Fibroblast of villous mesenchyme (primary cell): ENCODE measurements around the gene P2RX7. TPM values are rescaled to one million over a fixed set of nuclear protein-coding genes. Genes with fewer than 3 reads are reported as not detected.
"Not testable (repeated sequence)": the region's sequence is repeated elsewhere in the genome, so short reads cannot be mapped to it uniquely, and the experiment has no call there.

ENCODE experiments used
- DNase-seq: peaks from one replicate; pipeline ENCODE4 v3.0.0-alpha.2; 2010; ENCODE audit warnings: low read depth
- H3K4me3 ChIP-seq: 2 replicates; pipeline ENCODE4 v1.5.1; 2011; ENCODE audit warnings: low read depth, mild to moderate bottlenecking, low read length
- total RNA-seq: library from RNA; depleted of rRNA; stranded (reverse); fragments of >200 nt; gene quantifications from 2 replicates; pipeline ENCODE4 v1.2.3, GENCODE V29; 2012
- TF ChIP-seq, protein P1 (sequence below): IDR thresholded peaks from 2 replicates; pipeline ENCODE4 v1.5.1; 2012; ENCODE audit warnings: low read depth, mild to moderate bottlenecking, low read length; ENCODE audit not compliant: insufficient read depth

The P2RX7 gene
- total RNA-seq, 1 donor = 0.43 TPM

DNA sequence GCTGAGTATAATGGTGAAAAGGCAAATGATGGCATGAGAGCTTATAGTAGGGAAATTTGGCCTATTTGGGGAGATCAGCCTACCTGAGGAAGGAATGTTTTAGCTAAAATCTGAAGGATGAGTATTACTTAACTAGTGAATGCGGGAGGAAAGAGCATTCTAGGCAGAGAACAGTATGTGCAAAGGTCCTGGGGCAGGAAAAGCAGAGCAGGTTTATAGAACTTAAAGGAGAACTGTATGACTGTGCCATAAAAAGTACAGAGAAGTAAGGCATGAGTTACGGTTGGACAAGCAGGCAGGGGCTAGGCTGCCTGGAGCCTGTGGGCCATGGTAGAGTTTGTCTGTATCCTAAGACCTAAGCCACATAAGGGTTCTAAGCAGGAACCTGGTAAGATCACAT lies 55.6 kb downstream of the P2RX7 start:
- DNase-seq = no peak
- TF ChIP-seq, protein P1, sequence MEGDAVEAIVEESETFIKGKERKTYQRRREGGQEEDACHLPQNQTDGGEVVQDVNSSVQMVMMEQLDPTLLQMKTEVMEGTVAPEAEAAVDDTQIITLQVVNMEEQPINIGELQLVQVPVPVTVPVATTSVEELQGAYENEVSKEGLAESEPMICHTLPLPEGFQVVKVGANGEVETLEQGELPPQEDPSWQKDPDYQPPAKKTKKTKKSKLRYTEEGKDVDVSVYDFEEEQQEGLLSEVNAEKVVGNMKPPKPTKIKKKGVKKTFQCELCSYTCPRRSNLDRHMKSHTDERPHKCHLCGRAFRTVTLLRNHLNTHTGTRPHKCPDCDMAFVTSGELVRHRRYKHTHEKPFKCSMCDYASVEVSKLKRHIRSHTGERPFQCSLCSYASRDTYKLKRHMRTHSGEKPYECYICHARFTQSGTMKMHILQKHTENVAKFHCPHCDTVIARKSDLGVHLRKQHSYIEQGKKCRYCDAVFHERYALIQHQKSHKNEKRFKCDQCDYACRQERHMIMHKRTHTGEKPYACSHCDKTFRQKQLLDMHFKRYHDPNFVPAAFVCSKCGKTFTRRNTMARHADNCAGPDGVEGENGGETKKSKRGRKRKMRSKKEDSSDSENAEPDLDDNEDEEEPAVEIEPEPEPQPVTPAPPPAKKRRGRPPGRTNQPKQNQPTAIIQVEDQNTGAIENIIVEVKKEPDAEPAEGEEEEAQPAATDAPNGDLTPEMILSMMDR = no peak
- no peak overlapping the region for H3K4me3 ChIP-seq

DNA sequence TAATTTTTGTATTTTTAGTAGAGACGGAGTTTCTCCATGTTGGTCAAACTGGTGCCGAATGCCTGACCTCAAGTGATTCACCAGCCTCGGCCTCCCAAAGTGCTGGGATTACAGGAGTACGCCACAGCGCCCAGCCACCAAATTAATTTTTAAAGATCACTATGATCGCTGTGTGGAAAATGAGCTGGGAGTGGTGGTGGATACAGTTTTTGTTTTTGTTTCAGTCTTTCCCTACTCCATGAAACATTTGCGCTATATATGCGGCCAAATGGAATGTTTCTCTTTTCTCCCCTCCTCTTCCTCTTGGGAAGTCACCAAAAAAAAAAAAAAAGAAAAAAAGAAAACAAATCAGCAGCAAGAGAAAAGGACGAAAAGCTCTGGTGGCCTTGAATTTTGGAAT lies 56.5 kb downstream of the P2RX7 start:
- TF ChIP-seq, protein P1 = no peak
- no peak for DNase-seq
- no peak overlapping the region for H3K4me3 ChIP-seq

DNA sequence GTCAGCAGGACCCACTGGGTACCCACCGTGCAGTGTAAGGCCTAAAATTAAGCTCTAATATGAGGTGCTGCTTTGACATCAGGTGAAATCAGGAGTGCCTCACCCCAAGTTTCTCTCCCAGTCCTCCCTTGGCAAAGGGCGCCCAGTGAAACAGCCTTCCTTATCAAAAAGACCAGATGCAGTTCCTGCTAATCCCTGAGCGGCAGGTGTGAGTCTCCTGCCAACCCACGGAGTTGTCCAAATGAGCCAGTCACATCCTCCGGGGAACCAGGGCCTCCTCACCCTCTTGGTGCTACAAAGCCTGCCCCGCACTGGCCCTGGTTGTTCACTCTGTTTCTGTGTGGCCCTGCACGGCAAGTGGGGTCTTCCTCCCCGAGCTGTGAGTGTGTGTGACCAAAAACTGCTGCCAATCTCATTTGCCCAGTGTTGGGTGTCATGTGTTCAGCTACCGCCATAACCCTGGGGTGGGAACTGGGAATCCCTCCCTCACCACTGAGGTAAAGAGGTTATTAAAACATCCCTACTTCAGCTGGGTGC lies 57.0 kb downstream of the P2RX7 start:
- TF ChIP-seq, protein P1 = no peak
- DNase-seq = no peak
- H3K4me3 ChIP-seq = no peak overlapping the region

DNA sequence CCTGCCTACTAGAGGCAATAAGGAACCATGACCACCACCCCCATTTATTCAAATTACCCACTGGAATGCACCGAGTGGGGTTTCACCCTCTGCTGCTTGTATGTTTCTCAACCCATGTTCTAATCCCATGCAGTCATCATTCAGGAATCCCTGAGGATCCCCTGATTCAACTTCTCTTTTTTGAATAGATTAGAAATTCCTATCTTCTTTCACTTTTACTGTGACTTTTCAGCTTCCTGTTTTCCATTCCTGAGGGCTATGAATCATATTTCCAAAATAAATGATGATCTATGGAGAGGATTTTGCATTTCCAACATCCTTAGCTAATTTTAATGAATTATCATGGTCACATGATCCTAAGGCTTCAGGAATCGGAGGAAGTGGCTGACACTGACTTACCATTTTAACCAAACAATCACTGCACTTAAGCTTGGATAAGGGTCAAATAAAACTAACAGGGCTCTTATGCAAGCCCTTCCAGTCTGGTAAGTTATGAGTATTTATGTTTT lies 57.9 kb downstream of the P2RX7 start:
- no peak overlapping the region for H3K4me3 ChIP-seq
- DNase-seq = peak; percentile 93
- TF ChIP-seq, protein P1 = peak; percentile 7

DNA sequence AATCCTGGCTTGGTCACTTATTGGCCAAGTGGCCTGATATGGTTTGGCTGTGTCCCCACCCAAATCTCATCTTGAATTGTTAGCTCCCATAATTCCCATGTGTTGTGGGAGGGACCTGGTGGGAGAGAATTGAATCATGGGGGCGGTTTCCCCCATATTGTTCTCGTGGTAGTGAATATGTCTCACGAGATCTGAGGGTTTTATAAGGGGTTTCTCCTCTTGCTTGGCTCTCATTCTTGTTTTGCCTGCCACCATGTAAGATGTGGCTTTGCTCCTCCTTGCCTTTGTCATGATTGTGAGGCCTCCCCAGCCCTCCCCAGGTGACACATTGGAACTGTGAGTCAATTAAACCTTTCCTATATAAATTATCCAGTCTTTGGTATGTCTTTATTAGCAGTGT lies 58.5 kb downstream of the P2RX7 start:
- no peak for DNase-seq
- TF ChIP-seq, protein P1 = no peak
- H3K4me3 ChIP-seq = no peak overlapping the region

DNA sequence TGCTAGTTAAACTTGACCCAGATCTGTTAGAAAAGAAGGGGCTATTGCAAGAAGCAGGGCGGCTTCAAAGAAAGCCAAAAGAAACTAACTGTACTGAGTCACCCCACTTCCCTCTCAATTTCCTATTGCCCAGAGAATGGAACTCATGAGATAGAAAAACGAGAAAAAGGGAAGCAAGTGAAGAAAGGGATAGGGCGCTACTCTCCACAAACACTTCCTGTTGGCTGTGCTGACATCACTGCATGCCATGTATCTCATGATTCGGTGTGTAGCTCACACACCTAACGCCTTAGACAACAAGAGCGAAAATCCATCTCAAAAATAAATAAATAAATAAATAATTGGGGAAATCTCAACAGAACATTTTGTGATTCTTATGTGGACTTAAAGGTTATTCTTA lies 64.2 kb downstream of the P2RX7 start:
- H3K4me3 ChIP-seq = no peak overlapping the region
- no peak for DNase-seq
- TF ChIP-seq, protein P1 = no peak

DNA sequence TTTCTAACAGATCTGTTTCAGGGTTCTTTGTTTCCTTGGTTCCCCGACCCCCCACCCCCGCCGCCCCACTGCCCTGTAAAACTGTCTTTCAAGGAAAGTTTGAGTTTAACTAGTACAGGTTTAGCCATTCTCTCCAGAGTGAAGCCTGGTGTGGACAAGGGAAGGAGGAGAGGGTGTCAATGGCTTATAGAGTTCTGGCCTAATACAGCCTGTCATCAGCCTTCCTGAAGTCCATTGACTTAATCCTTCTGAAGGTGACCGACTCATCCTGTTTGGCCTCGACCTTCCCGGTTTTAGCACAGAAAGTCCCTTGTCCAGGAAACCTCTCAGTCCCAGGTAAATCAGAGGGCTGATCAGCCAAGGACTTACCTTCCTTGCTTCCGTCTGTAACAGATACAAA lies 66.3 kb downstream of the P2RX7 start:
- DNase-seq = no peak
- no peak overlapping the region for H3K4me3 ChIP-seq
- TF ChIP-seq, protein P1 = no peak

DNA sequence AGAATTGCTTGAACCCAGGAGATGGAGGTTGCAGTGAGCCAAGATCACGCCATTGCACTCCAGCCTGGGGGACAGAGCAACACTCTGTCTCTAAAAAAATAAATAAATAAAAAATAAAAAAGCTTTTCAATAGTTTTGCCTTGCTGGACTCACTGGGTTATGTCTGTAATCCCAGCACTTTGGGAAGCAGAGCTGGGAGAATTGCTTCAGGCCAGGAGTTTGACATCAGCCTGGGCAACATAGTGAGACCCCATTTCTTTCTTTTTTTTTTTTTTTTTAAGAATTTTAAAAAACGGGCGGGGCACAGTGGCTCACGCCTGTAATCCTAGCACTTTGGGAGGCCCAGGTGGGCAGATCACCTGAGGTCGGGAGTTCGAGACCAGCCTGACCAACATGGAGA lies 68.5 kb downstream of the P2RX7 start:
- not testable (repeated sequence) for H3K4me3 ChIP-seq, DNase-seq
